Neural progenitor cell (in vitro differentiated cells): ENCODE measurements around the gene ARHGEF12.

Source experiments
- CTCF ChIP-seq: fragments of 200-600 bp; sonication (generic); IDR thresholded peaks from 2 replicates; pipeline ENCODE4 v1.5.1; 2017; ENCODE audit warnings: antibody characterized with exemption, mild to moderate bottlenecking
- EZH2 ChIP-seq: fragments of 200-600 bp; sonication (generic); IDR thresholded peaks from 2 replicates; pipeline ENCODE4 v1.6.1; 2017; ENCODE audit warnings: antibody characterized with exemption, mild to moderate bottlenecking, moderate library complexity

GRCh38 chr11:120391854-120392253, 55.6 kb downstream of the ARHGEF12 start:
- TF ChIP-seq CTCF (no peak), EZH2 (no peak)
